Colonic mucosa (tissue), 4 donors: ENCODE measurements around the gene BLOC1S6. TPM values are rescaled to one million over a fixed set of nuclear protein-coding genes. Genes with fewer than 3 reads are reported as not detected.

Source experiments
- DNase-seq: peaks from one replicate; pipeline ENCODE4 v3.0.0-alpha.2; 2020
- H3K27ac ChIP-seq: fragments of 200-600 bp; one replicate; pipeline ENCODE4 v1.8.0; 2021
- H3K27me3 ChIP-seq: fragments of 200-600 bp; one replicate; pipeline ENCODE4 v1.8.0; 2021
- H3K36me3 ChIP-seq: fragments of 200-600 bp; one replicate; pipeline ENCODE4 v1.8.0; 2021
- H3K4me1 ChIP-seq: fragments of 200-600 bp; one replicate; pipeline ENCODE4 v1.8.0; 2021; ENCODE audit warnings: mild to moderate bottlenecking
- H3K4me3 ChIP-seq: fragments of 200-600 bp; one replicate; pipeline ENCODE4 v1.8.0; 2021
- H3K9ac ChIP-seq, 2 donors: one replicate each; pipeline ENCODE4 v1.7.0; 2013; ENCODE audit warnings: control low read depth in 2 of 2, low read depth in 2 of 2, low read length in 2 of 2
- H3K9me3 ChIP-seq: fragments of 200-600 bp; one replicate; pipeline ENCODE4 v1.8.0; 2021
- CTCF ChIP-seq: fragments of 200-600 bp; IDR thresholded peaks from one replicate; pipeline ENCODE4 v1.8.0; 2022; ENCODE audit warnings: antibody characterized with exemption, mild to moderate bottlenecking
- intact Hi-C: fragments of 100-400 bp; cut with DNase I; formaldehyde crosslinking; loops from one replicate; pipeline ENCODE4 v1.14.1; 2022
- total RNA-seq, 2 donors: library from RNA; stranded (reverse); fragmentation: NEBNext Ultra II Directional in 1 of 2; extraction: Animal tissue kit (Norgen Biotek cat#: 25700) in 1 of 2; gene quantifications; one replicate each; pipeline ENCODE4 v1.2.1, GENCODE V29; 2021
- donor health status: healthy.
- donor health status: DM: no; HTN: no; CAD: no.
- donor health status: DM: no; HTN: no; CAD: no.

Gene BLOC1S6
- total RNA-seq, 2 donors from 2014 or later: 28.3 to 31.9 TPM

- no peak for TF ChIP-seq CTCF
- Histone ChIP-seq H3K27me3 (no peaks in the 10 kb centered on the region), H3K9me3 (no peaks in the 10 kb centered on the region), H3K36me3 (no peaks in the 10 kb centered on the region), H3K9ac (no peak overlapping the region), H3K4me1 (no peaks in the 10 kb centered on the region), H3K4me3 (no peak overlapping the region), H3K27ac (no peak overlapping the region)
- intact Hi-C loops: no loop called here
- no peak for DNase-seq
Observed at GRCh38 chr15:45546789-45547188, 40.4 kb upstream of the BLOC1S6 start.

- intact Hi-C loops: no loop called here
- no peaks in the 10 kb centered on the region for H3K36me3 ChIP-seq
- H3K9me3 ChIP-seq: no peaks in the 10 kb centered on the region
- no peaks in the 10 kb centered on the region for H3K27me3 ChIP-seq
- no peak overlapping the region for H3K27ac ChIP-seq
- H3K9ac ChIP-seq: no peak overlapping the region
- H3K4me3 ChIP-seq: no peak overlapping the region
- DNase-seq: no peak
- H3K4me1 ChIP-seq: no peaks in the 10 kb centered on the region
- TF ChIP-seq CTCF: no peak
Observed at GRCh38 chr15:45548753-45549520, 38.2 kb upstream of the BLOC1S6 start.

- H3K27ac ChIP-seq: no peak overlapping the region
- H3K4me3 ChIP-seq: no peak overlapping the region
- no peak for DNase-seq
- TF ChIP-seq CTCF: no peak
- intact Hi-C loops: no loop called here
- no peaks in the 10 kb centered on the region for H3K4me1 ChIP-seq
- no peaks in the 10 kb centered on the region for H3K27me3 ChIP-seq
- H3K36me3 ChIP-seq: no peaks in the 10 kb centered on the region
- no peaks in the 10 kb centered on the region for H3K9me3 ChIP-seq
- no peak overlapping the region for H3K9ac ChIP-seq
Observed at GRCh38 chr15:45549541-45550220, 37.5 kb upstream of the BLOC1S6 start.

- intact Hi-C loops: no loop called here
- H3K9ac ChIP-seq: no peak overlapping the region
- no peak for TF ChIP-seq CTCF
- no peaks in the 10 kb centered on the region for H3K27me3 ChIP-seq
- H3K36me3 ChIP-seq: no peaks in the 10 kb centered on the region
- no peaks in the 10 kb centered on the region for H3K9me3 ChIP-seq
- no peak overlapping the region for H3K27ac ChIP-seq
- no peaks in the 10 kb centered on the region for H3K4me1 ChIP-seq
- DNase-seq: no peak
- no peak overlapping the region for H3K4me3 ChIP-seq
Observed at GRCh38 chr15:45550436-45550835, 36.7 kb upstream of the BLOC1S6 start.

- H3K4me1 ChIP-seq: no peaks in the 10 kb centered on the region
- intact Hi-C loops: no loop called here
- no peak overlapping the region for H3K27ac ChIP-seq
- no peak for TF ChIP-seq CTCF
- H3K9ac ChIP-seq: no peak overlapping the region
- DNase-seq: no peak
- no peaks in the 10 kb centered on the region for H3K27me3 ChIP-seq
- H3K4me3 ChIP-seq: no peak overlapping the region
- H3K9me3 ChIP-seq: no peaks in the 10 kb centered on the region
- no peaks in the 10 kb centered on the region for H3K36me3 ChIP-seq
Observed at GRCh38 chr15:45551676-45552075, 35.5 kb upstream of the BLOC1S6 start.
